ENCODE data around the gene KRTAP8-1. TPM values are rescaled to one million over a fixed set of nuclear protein-coding genes. Genes with fewer than 3 reads are reported as not detected.

The KRTAP8-1 gene, protein sequence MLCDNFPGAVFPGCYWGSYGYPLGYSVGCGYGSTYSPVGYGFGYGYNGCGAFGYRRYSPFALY
- total RNA-seq = not detected
- polyA plus RNA-seq = not detected
- long read RNA-seq, donor 1 = 0 reads
- long read RNA-seq, donor 2 = 0 reads

DNA sequence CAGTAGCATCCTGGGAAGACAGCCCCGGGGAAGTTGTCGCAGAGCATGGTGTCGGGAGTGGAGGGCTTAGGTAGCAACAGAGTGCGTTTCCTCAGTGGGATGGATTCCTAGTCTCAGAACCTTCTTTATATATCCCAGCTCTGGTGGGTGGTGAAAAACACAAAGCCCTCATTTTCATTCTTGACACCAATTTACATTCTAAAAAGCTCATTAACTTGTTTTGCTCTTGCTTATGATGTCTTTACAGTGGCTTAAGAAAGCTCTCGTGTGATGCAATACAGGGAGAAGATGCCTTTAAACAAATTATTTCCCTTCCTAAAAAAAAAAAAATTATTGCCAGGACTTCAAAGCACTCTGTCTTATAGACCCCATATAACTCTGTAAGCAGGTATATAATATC, at the start of gene KRTAP8-1:
Gene KRTAP8-1 (minus strand): TSS at position 101 of the 400 bp plus-strand sequence. CDS start 54 bp downstream, at position 47.
- H3K9me3 ChIP-seq = no peaks in the 10 kb centered on the region
- H3K27ac ChIP-seq = no peak within 1 kb of the TSS
- 81 to 98% (median 85%) methylated on average over 5 of the region's 5 CpGs for WGBS, 5 donors
- H3K27me3 ChIP-seq (replicated peaks in 1 of 7) = no peaks in the 10 kb centered on the region
- no peak for DNase-seq
- H3K4me3 ChIP-seq = no peak within 1 kb of the TSS
- H3K4me1 ChIP-seq = no peaks in the 10 kb centered on the region
- no peaks in the 10 kb centered on the region for H3K36me3 ChIP-seq
- no peak for TF ChIP-seq POLR2AphosphoS5 (IDR thresholded peaks at IDR 0.05)
- TF ChIP-seq POLR2A (IDR thresholded peaks at IDR 0.05) = no peak
- TF ChIP-seq, protein P1, sequence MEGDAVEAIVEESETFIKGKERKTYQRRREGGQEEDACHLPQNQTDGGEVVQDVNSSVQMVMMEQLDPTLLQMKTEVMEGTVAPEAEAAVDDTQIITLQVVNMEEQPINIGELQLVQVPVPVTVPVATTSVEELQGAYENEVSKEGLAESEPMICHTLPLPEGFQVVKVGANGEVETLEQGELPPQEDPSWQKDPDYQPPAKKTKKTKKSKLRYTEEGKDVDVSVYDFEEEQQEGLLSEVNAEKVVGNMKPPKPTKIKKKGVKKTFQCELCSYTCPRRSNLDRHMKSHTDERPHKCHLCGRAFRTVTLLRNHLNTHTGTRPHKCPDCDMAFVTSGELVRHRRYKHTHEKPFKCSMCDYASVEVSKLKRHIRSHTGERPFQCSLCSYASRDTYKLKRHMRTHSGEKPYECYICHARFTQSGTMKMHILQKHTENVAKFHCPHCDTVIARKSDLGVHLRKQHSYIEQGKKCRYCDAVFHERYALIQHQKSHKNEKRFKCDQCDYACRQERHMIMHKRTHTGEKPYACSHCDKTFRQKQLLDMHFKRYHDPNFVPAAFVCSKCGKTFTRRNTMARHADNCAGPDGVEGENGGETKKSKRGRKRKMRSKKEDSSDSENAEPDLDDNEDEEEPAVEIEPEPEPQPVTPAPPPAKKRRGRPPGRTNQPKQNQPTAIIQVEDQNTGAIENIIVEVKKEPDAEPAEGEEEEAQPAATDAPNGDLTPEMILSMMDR (IDR thresholded peaks at IDR 0.05 in 8 of 11, conservative IDR thresholded peaks at IDR 0.05 in 3 of 11) = no peak
- intact Hi-C loops (cut with DNase I; ENCODE audit: low total_unique reads) = no loop called here

DNA sequence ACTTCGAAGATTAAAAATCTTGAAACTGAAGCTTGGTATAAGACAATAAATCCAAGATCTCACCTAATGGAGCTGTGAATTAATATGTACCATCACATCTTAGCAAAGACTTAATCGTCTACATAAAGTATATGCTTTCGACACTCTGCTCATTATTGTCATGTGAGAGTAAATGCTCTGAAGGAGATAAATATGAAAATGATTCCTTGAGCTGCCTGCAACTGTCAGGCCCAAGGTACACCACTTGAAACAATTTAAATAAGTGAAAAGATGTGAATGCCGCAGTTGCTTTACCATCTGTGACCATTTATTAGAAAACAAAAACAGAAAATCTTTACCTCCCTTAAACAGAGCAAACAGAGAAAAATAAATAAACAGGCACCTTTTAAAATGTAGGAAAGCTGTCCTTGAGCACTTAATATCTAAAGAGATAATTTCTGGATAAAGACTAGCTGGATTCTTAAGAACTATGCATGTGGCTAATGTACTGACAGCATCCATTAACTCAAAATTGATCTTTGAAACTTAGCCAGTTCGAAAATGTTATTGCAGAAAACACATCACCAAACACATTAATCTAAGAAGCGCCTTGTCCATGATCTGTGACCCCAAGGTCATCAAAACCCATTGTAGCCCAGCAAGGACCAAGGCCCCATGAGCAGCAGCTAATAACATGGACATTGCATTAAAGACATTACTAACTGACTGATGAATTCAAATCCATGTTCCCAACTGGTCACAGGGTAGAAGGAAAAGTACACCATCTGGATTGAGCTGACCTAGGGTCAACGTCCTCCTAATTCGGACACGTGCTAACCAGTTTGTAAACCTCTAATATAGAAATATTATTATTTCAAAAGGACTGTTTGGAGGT, 34.8 kb upstream of the KRTAP8-1 start:
- WGBS, 5 donors = 70 to 75% (median 71%) methylated on average over 9 of the region's 9 CpGs
- Histone ChIP-seq H3K9me3 (peaks cover 0 to 7% (median 0%) of the 10 kb centered on the region in 8 donors), H3K4me3 (no peak overlapping the region), H3K4me1 (no peaks in the 10 kb centered on the region), H3K27ac (no peak overlapping the region), H3K27me3 (replicated peaks in 1 of 7) (no peaks in the 10 kb centered on the region), H3K36me3 (no peaks in the 10 kb centered on the region)
- no peak for DNase-seq
- TF ChIP-seq POLR2A (IDR thresholded peaks at IDR 0.05) (no peak), POLR2AphosphoS5 (IDR thresholded peaks at IDR 0.05) (no peak)
- TF ChIP-seq, protein P1 (IDR thresholded peaks at IDR 0.05 in 8 of 11, conservative IDR thresholded peaks at IDR 0.05 in 3 of 11) = no peak
- intact Hi-C loops (cut with DNase I; ENCODE audit: low total_unique reads) = no loop called here

DNA sequence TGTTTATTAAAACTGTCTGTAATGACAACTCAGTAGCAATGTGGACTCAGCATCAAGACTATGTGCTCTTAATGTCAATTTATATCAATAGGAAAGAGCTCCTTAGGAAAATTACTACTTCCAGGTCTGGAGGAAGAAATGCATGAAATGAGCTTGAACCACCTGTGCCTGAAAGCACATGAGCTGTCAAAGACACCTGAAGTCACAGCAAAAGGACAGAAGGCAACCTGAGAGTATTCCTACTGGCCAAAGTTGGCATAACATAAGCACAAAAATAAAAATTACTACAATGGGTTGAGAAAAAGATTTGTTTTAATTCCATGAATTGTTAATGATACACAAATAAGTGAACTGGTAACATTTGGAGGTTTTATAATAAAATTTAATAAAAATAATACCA, 29.9 kb upstream of the KRTAP8-1 start:
- no peaks in the 10 kb centered on the region for H3K36me3 ChIP-seq
- intact Hi-C loops (cut with DNase I; ENCODE audit: low total_unique reads) = no loop called here
- H3K4me1 ChIP-seq = no peaks in the 10 kb centered on the region
- no peak overlapping the region for H3K4me3 ChIP-seq
- H3K9me3 ChIP-seq = no peaks in the 10 kb centered on the region
- no peak overlapping the region for H3K27ac ChIP-seq
- DNase-seq = no peak
- no peaks in the 10 kb centered on the region for H3K27me3 ChIP-seq (replicated peaks in 1 of 7)
- TF ChIP-seq POLR2AphosphoS5 (IDR thresholded peaks at IDR 0.05) (no peak), POLR2A (IDR thresholded peaks at IDR 0.05) (no peak)
- TF ChIP-seq, protein P1 (IDR thresholded peaks at IDR 0.05 in 8 of 11, conservative IDR thresholded peaks at IDR 0.05 in 3 of 11) = no peak

GRCh38 chr21:30839304-30839703, 26.2 kb upstream of the KRTAP8-1 start:
- no peaks in the 10 kb centered on the region for H3K36me3 ChIP-seq
- no peak for DNase-seq
- no peak overlapping the region for H3K27ac ChIP-seq
- no peak overlapping the region for H3K4me3 ChIP-seq
- H3K4me1 ChIP-seq = no peaks in the 10 kb centered on the region
- intact Hi-C loops (cut with DNase I; ENCODE audit: low total_unique reads) = loop anchor here (10.0 kb wide), 1 partner anchor 245 kb away; no protein-coding TSS in a partner anchor
- H3K27me3 ChIP-seq (replicated peaks in 1 of 7) = no peaks in the 10 kb centered on the region
- H3K9me3 ChIP-seq = no peaks in the 10 kb centered on the region
- 28 to 40% (median 34%) methylated on average over 5 of the region's 5 CpGs for WGBS, 5 donors
- no peak for TF ChIP-seq POLR2A (IDR thresholded peaks at IDR 0.05)
